Glutamatergic neuron (in vitro differentiated cells): Measurements from ENCODE around the gene PRL. TPM values are rescaled to one million over a fixed set of nuclear protein-coding genes. Genes with fewer than 3 reads are reported as not detected.
A peak's percentile ranks its signal among the peaks of the same experiment; 100 is the strongest.

ENCODE experiments used
- DNase-seq: peaks from one replicate; pipeline ENCODE4 v3.0.0; 2022
- H3K27ac Mint-ChIP-seq: one replicate; pipeline ENCODE4 v1.8.0; 2020; ENCODE audit warnings: mild to moderate bottlenecking, mixed read lengths, inconsistent platforms; ENCODE audit not compliant: unreplicated experiment
- H3K27me3 Mint-ChIP-seq: one replicate; pipeline ENCODE4 v1.8.0; 2020; ENCODE audit warnings: mild to moderate bottlenecking, moderate library complexity, mixed read lengths, inconsistent platforms; ENCODE audit not compliant: unreplicated experiment
- H3K36me3 Mint-ChIP-seq: one replicate; pipeline ENCODE4 v1.8.0; 2020; ENCODE audit warnings: mild to moderate bottlenecking, mixed read lengths, inconsistent platforms; ENCODE audit not compliant: unreplicated experiment
- H3K4me1 Mint-ChIP-seq: one replicate; pipeline ENCODE4 v1.8.0; 2020; ENCODE audit warnings: mild to moderate bottlenecking, low read depth, mixed read lengths, inconsistent platforms; ENCODE audit not compliant: unreplicated experiment
- H3K4me3 Mint-ChIP-seq: one replicate; pipeline ENCODE4 v1.8.0; 2020; ENCODE audit warnings: mild to moderate bottlenecking, mixed read lengths, inconsistent platforms; ENCODE audit not compliant: unreplicated experiment
- H3K9me3 Mint-ChIP-seq: one replicate; pipeline ENCODE4 v1.8.0; 2020; ENCODE audit warnings: mild to moderate bottlenecking, moderate library complexity, mixed read lengths, inconsistent platforms; ENCODE audit not compliant: unreplicated experiment
- total RNA-seq: library from RNA; stranded (reverse); fragmentation: NEBNext Ultra II Directional; extraction: Animal tissue kit (Norgen Biotek cat#: 25700); gene quantifications from one replicate; pipeline ENCODE4 v1.2.1, GENCODE V29; 2021; ENCODE audit not compliant: unreplicated experiment
- TF ChIP-seq, protein P1 (sequence below): fragments of 200-600 bp; sonication (generic); IDR thresholded peaks from one replicate; pipeline ENCODE4 v1.5.0; 2021; ENCODE audit not compliant: partially characterized antibody, unreplicated experiment

Gene PRL
- total RNA-seq, 1 donor from 2014 or later: not detected

DNA sequence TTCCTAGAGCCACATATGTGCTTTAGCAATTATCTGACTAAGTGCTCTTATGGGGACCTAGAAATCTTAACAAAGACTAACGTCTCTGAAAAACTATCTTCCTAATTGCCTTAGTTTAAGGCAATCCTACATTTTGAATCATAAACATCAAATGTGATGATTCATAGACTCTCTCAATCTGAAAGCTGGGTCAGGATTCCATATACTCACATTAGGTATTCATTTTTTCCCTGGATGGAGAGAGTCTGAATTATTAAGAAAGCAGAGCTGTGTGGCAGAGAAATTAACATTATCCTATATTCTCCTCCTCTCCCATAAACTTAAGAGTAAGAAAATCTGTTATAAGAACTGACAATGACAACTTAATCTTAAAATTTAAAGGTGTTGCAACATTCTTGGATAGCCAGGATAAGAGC lies 1.6 kb upstream of the PRL start:
- Mint-ChIP-seq H3K9me3 (peaks cover 2% of the 10 kb centered on the region), H3K27ac (no peak overlapping the region), H3K27me3 (no peaks in the 10 kb centered on the region), H3K4me1 (peaks cover 8% of the 10 kb centered on the region), H3K36me3 (no peaks in the 10 kb centered on the region), H3K4me3 (no peak overlapping the region)
- TF ChIP-seq, protein P1, sequence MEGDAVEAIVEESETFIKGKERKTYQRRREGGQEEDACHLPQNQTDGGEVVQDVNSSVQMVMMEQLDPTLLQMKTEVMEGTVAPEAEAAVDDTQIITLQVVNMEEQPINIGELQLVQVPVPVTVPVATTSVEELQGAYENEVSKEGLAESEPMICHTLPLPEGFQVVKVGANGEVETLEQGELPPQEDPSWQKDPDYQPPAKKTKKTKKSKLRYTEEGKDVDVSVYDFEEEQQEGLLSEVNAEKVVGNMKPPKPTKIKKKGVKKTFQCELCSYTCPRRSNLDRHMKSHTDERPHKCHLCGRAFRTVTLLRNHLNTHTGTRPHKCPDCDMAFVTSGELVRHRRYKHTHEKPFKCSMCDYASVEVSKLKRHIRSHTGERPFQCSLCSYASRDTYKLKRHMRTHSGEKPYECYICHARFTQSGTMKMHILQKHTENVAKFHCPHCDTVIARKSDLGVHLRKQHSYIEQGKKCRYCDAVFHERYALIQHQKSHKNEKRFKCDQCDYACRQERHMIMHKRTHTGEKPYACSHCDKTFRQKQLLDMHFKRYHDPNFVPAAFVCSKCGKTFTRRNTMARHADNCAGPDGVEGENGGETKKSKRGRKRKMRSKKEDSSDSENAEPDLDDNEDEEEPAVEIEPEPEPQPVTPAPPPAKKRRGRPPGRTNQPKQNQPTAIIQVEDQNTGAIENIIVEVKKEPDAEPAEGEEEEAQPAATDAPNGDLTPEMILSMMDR: no peak
- no peak for DNase-seq

DNA sequence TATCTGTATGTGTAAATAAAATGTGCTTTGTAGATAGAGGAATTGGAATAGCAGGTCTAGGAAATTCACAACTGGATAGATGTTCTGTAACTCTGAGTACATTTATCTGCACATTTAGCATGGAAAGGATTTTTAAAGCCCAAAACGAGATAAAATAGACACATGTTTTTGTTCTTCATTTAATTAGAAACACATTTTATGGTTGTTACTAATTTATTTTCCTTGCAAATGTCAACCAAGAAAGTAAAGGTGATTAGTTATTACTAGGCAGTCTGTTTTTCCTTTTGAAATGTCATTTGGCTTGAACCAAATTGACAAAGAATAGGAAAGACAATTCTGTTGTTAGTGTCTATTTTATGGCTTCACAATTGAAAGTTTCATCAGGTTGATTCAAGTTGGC lies 769 bp downstream of the PRL start:
- Mint-ChIP-seq H3K4me3 (no peak overlapping the region), H3K9me3 (peaks cover 2% of the 10 kb centered on the region), H3K27ac (no peak overlapping the region), H3K4me1 (peaks cover 8% of the 10 kb centered on the region), H3K27me3 (no peaks in the 10 kb centered on the region), H3K36me3 (no peaks in the 10 kb centered on the region)
- TF ChIP-seq, protein P1: no peak
- DNase-seq: no peak

DNA sequence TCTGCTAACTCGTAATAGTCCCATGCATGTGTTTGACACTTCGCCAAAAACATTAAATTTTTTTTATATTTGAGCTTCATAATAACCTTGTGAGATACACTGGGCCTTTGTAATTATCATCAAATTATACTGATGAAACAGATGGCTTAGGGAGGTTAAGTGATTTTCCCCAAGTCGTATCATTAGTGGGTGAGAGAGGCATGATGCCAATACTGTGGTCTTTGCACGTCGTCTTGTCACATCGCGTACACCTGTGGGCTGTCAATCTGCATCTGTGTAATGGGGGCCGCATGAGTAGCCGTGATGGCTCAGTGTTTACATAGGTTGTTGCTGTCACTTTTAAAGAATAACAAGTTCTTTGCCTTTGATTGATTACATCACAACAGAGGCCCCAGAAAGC lies 1.7 kb downstream of the PRL start:
- Mint-ChIP-seq H3K36me3 (no peaks in the 10 kb centered on the region), H3K4me3 (no peak overlapping the region), H3K27me3 (no peaks in the 10 kb centered on the region), H3K4me1 (peaks cover 11% of the 10 kb centered on the region), H3K27ac (no peak overlapping the region), H3K9me3 (peaks cover 2% of the 10 kb centered on the region)
- no peak for DNase-seq
- TF ChIP-seq, protein P1: no peak

DNA sequence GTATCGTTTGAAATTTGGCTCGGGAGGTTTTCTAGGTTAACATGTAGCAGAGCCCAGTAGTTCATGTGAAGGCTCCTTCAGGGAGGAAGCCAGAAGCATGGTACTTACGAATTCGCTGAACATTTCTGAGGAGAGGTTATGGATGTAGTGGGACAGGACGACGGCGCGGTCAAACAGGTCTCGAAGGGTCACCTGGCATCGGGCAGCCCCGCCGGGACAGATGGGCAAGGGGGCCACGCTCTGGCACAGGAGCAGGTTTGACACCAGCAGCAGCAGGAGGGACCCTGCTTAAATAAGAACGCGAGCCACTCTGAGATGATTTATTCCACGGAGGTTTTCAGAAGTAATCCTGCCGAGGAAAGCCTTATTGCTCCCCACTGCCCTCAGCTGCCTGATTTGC lies 2.5 kb downstream of the PRL start:
- H3K27ac Mint-ChIP-seq: peak overlapping the region; percentile 35
- no peak overlapping the region for H3K4me3 Mint-ChIP-seq
- TF ChIP-seq, protein P1: no peak
- H3K27me3 Mint-ChIP-seq: no peaks in the 10 kb centered on the region
- peaks cover 15% of the 10 kb centered on the region for H3K4me1 Mint-ChIP-seq
- no peaks in the 10 kb centered on the region for H3K36me3 Mint-ChIP-seq
- H3K9me3 Mint-ChIP-seq: peaks cover 2% of the 10 kb centered on the region
- DNase-seq: no peak

DNA sequence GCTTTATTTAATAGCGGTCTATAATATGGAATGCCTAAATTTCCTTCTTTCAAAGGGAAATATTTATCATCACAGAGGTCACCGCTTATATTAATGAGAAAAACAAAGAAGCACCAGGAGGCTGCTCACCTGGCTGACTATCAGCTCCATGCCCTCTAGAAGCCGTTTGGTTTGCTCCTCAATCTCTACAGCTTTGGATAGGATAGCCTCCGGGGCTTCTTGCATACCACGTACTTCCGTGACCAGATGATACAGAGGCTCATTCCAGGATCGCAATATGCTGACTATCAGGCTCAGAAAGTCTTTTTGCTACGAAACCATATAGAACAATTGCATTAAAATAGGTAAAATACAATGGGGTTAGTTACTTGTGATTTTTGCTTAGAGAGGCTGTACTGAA lies 6.8 kb downstream of the PRL start:
- Mint-ChIP-seq H3K27me3 (no peaks in the 10 kb centered on the region), H3K36me3 (no peaks in the 10 kb centered on the region), H3K9me3 (peaks cover 2% of the 10 kb centered on the region), H3K4me1 (peaks cover 7% of the 10 kb centered on the region), H3K4me3 (no peak overlapping the region), H3K27ac (no peak overlapping the region)
- TF ChIP-seq, protein P1: no peak
- no peak for DNase-seq
